Neuronal stem cell (in vitro differentiated cells): ENCODE measurements around the gene NAT9.

Experiments
- DNase-seq: peaks from one replicate; pipeline ENCODE4 v3.0.0-alpha.2; 2013; ENCODE audit warnings: low spot score
- H2AFZ ChIP-seq: one replicate; pipeline ENCODE4 v1.6.1; 2013; ENCODE audit warnings: mild to moderate bottlenecking, low read length, inconsistent platforms
- H2AK5ac ChIP-seq: 2 replicates; pipeline ENCODE4 v1.6.1; 2013; ENCODE audit warnings: low read depth, mild to moderate bottlenecking, inconsistent platforms, low read length, moderate library complexity, mixed read lengths
- H2BK120ac ChIP-seq: 2 replicates; pipeline ENCODE4 v1.6.1; 2013; ENCODE audit warnings: low read depth, mild to moderate bottlenecking, inconsistent platforms, low read length, moderate library complexity, mixed read lengths
- H2BK12ac ChIP-seq: one replicate; pipeline ENCODE4 v1.6.1; 2013; ENCODE audit warnings: low read length, inconsistent platforms
- H2BK15ac ChIP-seq: 2 replicates; pipeline ENCODE4 v1.6.1; 2013; ENCODE audit warnings: mild to moderate bottlenecking, low read length, inconsistent platforms, mixed read lengths
- H2BK5ac ChIP-seq: one replicate; pipeline ENCODE4 v1.6.1; 2013; ENCODE audit warnings: inconsistent platforms, mild to moderate bottlenecking, low read length, moderate library complexity
- H3K14ac ChIP-seq: one replicate; pipeline ENCODE4 v1.6.1; 2013; ENCODE audit warnings: low read length, inconsistent platforms
- H3K18ac ChIP-seq: 2 replicates; pipeline ENCODE4 v1.6.1; 2013; ENCODE audit warnings: low read length, inconsistent platforms
- H3K23ac ChIP-seq: 2 replicates; pipeline ENCODE4 v1.6.1; 2013; ENCODE audit warnings: low read depth, mild to moderate bottlenecking, mixed read lengths, low read length, inconsistent platforms; ENCODE audit not compliant: poor library complexity
- H3K27ac ChIP-seq: replicated peaks from 3 replicates; pipeline ENCODE4 v1.5.1; 2013; ENCODE audit warnings: low read length, inconsistent platforms
- H3K27me3 ChIP-seq, 3 experiments: 2 replicates each; pipeline ENCODE4 v1.6.1; 2013; ENCODE audit warnings: low read length in 3 of 3, mild to moderate bottlenecking in 2 of 3, inconsistent platforms in 1 of 3, low read depth in 1 of 3, mixed read lengths in 1 of 3, moderate library complexity in 1 of 3; ENCODE audit not compliant: control insufficient read depth in 3 of 3, insufficient read depth in 3 of 3
- H3K36me3 ChIP-seq, 2 donors: replicated peaks in 1 of 2; 2 replicates each; pipeline ENCODE4 v1.6.1; 2013; ENCODE audit warnings: low read length in 2 of 2; ENCODE audit not compliant: control insufficient read depth in 2 of 2, insufficient read depth in 2 of 2
- H3K4ac ChIP-seq: 2 replicates; pipeline ENCODE4 v1.6.1; 2013; ENCODE audit warnings: inconsistent platforms, mild to moderate bottlenecking, low read length, moderate library complexity
- H3K4me1 ChIP-seq, 2 donors: 1 replicate in 1 of 2; 2 replicates in 1 of 2; pipeline ENCODE4 v1.6.1; 2013; ENCODE audit warnings: low read length in 2 of 2, low read depth in 1 of 2; ENCODE audit not compliant: control insufficient read depth in 2 of 2, insufficient read depth in 1 of 2
- H3K4me2 ChIP-seq: one replicate; pipeline ENCODE4 v1.6.1; 2013; ENCODE audit warnings: mild to moderate bottlenecking, low read length, inconsistent platforms; ENCODE audit not compliant: insufficient read depth, poor library complexity, severe bottlenecking
- H3K4me3 ChIP-seq, 2 donors: 2 replicates each; pipeline ENCODE4 v1.5.1; 2013; ENCODE audit warnings: low read length in 2 of 2, mild to moderate bottlenecking in 2 of 2, inconsistent platforms in 1 of 2, moderate library complexity in 1 of 2
- H3K79me1 ChIP-seq: one replicate; pipeline ENCODE4 v1.6.1; 2013; ENCODE audit warnings: low read depth, mild to moderate bottlenecking, inconsistent platforms, low read length, moderate library complexity
- H3K9ac ChIP-seq: one replicate; pipeline ENCODE4 v1.6.1; 2013; ENCODE audit warnings: mild to moderate bottlenecking, low read depth, low read length, inconsistent platforms; ENCODE audit not compliant: poor library complexity
- H3K9me3 ChIP-seq, 2 donors: replicated peaks in 1 of 2; 2 replicates each; pipeline versions ENCODE3 to v1.6.1; 2013; ENCODE audit warnings: low read length in 2 of 2, mild to moderate bottlenecking in 2 of 2, inconsistent platforms in 1 of 2, low read depth in 1 of 2, mixed read lengths in 1 of 2, moderate library complexity in 1 of 2; ENCODE audit not compliant: control insufficient read depth in 2 of 2, insufficient read depth in 1 of 2
- H4K8ac ChIP-seq: one replicate; pipeline ENCODE4 v1.6.1; 2013; ENCODE audit warnings: low read depth, mild to moderate bottlenecking, inconsistent platforms, low read length, moderate library complexity
- H4K91ac ChIP-seq: one replicate; pipeline ENCODE4 v1.6.1; 2013; ENCODE audit warnings: low read length, low read depth, mild to moderate bottlenecking, inconsistent platforms; ENCODE audit not compliant: poor library complexity
- WGBS, 2 donors: extraction: QIAGEN DNeasy Blood & Tissue Kit; methylation state at CpG; one replicate each; pipeline ENCODE4 v1.1.7; 2013; ENCODE audit warnings: missing lambda C conversion rate in 2 of 2, mixed read lengths in 1 of 2; ENCODE audit not compliant: insufficient read length in 2 of 2, insufficient replicate concordance in 1 of 2; ENCODE audit errors: extremely low coverage in 2 of 2; 5-methylcytosine and 5-hydroxymethylcytosine counted together

Gene NAT9

DNA sequence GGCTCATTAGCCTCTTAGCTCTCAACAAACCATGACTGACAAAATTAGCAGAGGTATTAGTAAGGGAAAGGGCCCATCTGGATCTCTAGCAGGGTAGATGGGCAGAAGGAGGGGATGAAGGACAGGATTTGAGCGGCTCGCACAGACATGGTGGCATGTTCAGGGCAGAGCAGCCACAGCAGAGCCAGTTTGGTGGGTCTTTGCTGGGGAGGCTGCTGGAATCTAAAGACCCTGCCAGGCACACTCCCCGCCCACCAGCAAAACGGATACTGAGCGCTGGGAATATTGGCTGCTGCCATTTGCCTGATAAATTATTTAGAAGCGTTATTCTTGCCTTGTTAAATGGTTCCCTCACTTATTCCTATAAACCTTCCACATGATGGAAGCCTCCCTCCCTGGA lies 20.7 kb upstream of the NAT9 start:
- H2AFZ ChIP-seq: no peak overlapping the region
- H3K4ac ChIP-seq: no peak overlapping the region
- no peaks in the 10 kb centered on the region for H3K79me1 ChIP-seq
- no peaks in the 10 kb centered on the region for H3K4me1 ChIP-seq
- no peak overlapping the region for H4K91ac ChIP-seq
- DNase-seq: no peak
- no peak overlapping the region for H2BK120ac ChIP-seq
- no peak overlapping the region for H2BK15ac ChIP-seq
- no peak overlapping the region for H3K18ac ChIP-seq
- no peak overlapping the region for H3K27ac ChIP-seq
- H3K9ac ChIP-seq: no peak overlapping the region
- H3K23ac ChIP-seq: no peak overlapping the region
- no peak overlapping the region for H2BK12ac ChIP-seq
- no peak overlapping the region for H2AK5ac ChIP-seq
- H3K27me3 ChIP-seq: no peaks in the 10 kb centered on the region
- no CpG with 5 or more reads among the region's 6 CpGs for WGBS, 2 donors
- H2BK5ac ChIP-seq: no peak overlapping the region
- H4K8ac ChIP-seq: no peak overlapping the region
- peaks cover 38 to 88% of the 10 kb centered on the region in 2 donors for H3K36me3 ChIP-seq
- no peak overlapping the region for H3K4me3 ChIP-seq
- no peaks in the 10 kb centered on the region for H3K9me3 ChIP-seq
- no peak overlapping the region for H3K14ac ChIP-seq
- H3K4me2 ChIP-seq: no peak overlapping the region

GRCh38 chr17:74796211-74796610 lies 20.1 kb upstream of the NAT9 start:
- WGBS, 2 donors: no CpG with 5 or more reads among the region's 4 CpGs
- Histone ChIP-seq H3K18ac (no peak overlapping the region), H3K4me1 (no peaks in the 10 kb centered on the region), H3K27ac (no peak overlapping the region), H2BK5ac (no peak overlapping the region), H3K9ac (no peak overlapping the region), H3K23ac (no peak overlapping the region), H2BK120ac (no peak overlapping the region), H2BK15ac (no peak overlapping the region), H3K4me3 (no peak overlapping the region), H2BK12ac (no peak overlapping the region), H3K27me3 (no peaks in the 10 kb centered on the region), H3K9me3 (no peaks in the 10 kb centered on the region), H2AK5ac (no peak overlapping the region), H4K91ac (no peak overlapping the region), H3K79me1 (no peaks in the 10 kb centered on the region), H3K4me2 (no peak overlapping the region), H3K14ac (no peak overlapping the region), H3K36me3 (peaks cover 35 to 83% of the 10 kb centered on the region in 2 donors), H3K4ac (no peak overlapping the region), H2AFZ (no peak overlapping the region), H4K8ac (no peak overlapping the region)
- no peak for DNase-seq

DNA sequence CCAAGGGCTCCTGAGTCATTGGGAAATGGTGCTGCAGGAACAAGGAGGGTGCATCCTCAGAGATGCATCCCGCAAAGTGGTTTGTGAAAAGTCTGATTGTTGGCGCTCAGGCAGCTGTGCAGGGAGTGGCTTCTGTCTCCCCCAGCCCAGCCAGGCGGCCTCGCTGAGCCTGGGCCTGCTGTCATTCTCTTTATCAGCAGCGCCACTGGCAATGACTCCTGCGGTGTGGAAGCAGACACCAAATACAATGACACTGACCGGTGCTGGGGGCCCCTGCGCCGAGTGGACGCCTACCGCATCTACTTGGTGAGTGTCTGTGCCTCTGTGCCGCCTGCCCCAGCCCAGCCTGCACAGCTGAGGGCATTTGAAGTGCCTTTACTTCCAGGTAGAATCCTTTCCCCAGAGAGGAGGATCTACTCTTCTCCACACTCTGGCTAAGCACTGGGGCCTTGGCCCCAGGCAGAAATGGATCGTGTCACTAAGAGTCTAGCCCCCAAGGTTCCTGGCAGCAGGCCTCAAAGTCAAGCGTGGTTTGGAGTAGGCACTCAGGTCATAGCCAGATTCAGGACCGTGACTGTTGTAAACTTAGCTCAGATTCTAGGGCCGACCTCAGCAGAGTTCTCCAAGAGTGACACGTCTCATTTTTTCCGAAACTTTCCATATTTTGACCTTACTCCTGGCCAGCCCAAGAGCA lies 19.3 kb upstream of the NAT9 start:
- Histone ChIP-seq H4K91ac (no peak overlapping the region), H4K8ac (no peak overlapping the region), H3K4ac (no peak overlapping the region), H2BK15ac (no peak overlapping the region), H2BK5ac (no peak overlapping the region), H3K4me3 (no peak overlapping the region), H3K79me1 (no peaks in the 10 kb centered on the region), H3K9ac (no peak overlapping the region), H3K27me3 (no peaks in the 10 kb centered on the region), H3K36me3 (peaks cover 37 to 76% of the 10 kb centered on the region in 2 donors), H3K9me3 (no peaks in the 10 kb centered on the region), H2BK12ac (no peak overlapping the region), H2BK120ac (no peak overlapping the region), H3K23ac (no peak overlapping the region), H3K18ac (no peak overlapping the region), H3K14ac (no peak overlapping the region), H3K4me1 (no peaks in the 10 kb centered on the region), H2AFZ (no peak overlapping the region), H3K4me2 (no peak overlapping the region), H3K27ac (no peak overlapping the region), H2AK5ac (no peak overlapping the region)
- no CpG with 5 or more reads among the region's 18 CpGs for WGBS, 2 donors
- no peak for DNase-seq

DNA sequence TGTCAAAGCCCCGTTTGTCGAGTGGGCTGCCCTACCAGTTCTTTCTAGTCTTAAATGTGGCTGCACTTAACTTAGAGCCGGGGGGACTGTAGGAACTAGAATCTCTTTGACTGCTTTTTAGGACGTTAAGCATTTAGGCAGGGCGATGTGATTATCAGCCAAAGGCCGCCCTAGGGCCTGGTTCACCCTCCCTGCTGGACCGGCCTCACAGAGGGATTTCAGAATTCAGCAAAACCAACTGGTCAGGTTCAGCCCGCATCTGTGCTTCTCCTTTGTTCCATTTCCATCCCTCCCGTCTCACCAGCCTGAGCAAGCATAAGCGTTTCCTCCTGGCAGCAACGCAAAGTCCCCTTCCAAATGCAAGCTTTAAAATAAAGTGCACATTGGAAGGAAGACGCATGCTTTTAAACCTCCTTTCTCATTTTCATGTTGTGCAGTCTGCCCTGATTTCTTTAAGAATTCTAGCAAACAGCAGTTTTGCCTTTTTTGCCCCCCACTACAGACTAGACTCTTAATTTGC lies 16.5 kb upstream of the NAT9 start:
- Histone ChIP-seq H3K27me3 (no peaks in the 10 kb centered on the region), H3K23ac (no peak overlapping the region), H3K9me3 (no peaks in the 10 kb centered on the region), H3K18ac (no peak overlapping the region), H3K36me3 (peaks cover 37 to 65% of the 10 kb centered on the region in 2 donors), H2BK120ac (no peak overlapping the region), H3K4me1 (no peaks in the 10 kb centered on the region), H2BK12ac (no peak overlapping the region), H2BK15ac (no peak overlapping the region), H3K27ac (no peak overlapping the region), H4K91ac (no peak overlapping the region), H4K8ac (no peak overlapping the region), H2AK5ac (no peak overlapping the region), H3K4ac (no peak overlapping the region), H3K4me2 (no peak overlapping the region), H3K4me3 (no peak overlapping the region), H3K9ac (no peak overlapping the region), H2BK5ac (no peak overlapping the region), H2AFZ (no peak overlapping the region), H3K14ac (no peak overlapping the region), H3K79me1 (no peaks in the 10 kb centered on the region)
- WGBS, 2 donors: no CpG with 5 or more reads among the region's 12 CpGs
- DNase-seq: no peak
